Right cardiac atrium (tissue), 5 donors: ENCODE measurements around the gene ZFTA. TPM values are rescaled to one million over a fixed set of nuclear protein-coding genes. Genes with fewer than 3 reads are reported as not detected.
"Not testable (repeated sequence)": the region's sequence is repeated elsewhere in the genome, so short reads cannot be mapped to it uniquely, and the experiment has no call there.

ENCODE experiments used
- ATAC-seq, 2 donors: fragments of 200-7000 bp; cut with Tn5 transposase; one replicate each; pipeline versions ENCODE4 v1.8.0 to v1.9.1; 2020; ENCODE audit warnings: moderate library complexity in 2 of 2, mild to moderate bottlenecking in 1 of 2
- DNase-seq, 3 donors: peaks; one replicate each; pipeline ENCODE4 v3.0.0-alpha.2; 2020
- H3K27ac ChIP-seq: one replicate; pipeline ENCODE4 v1.5.1; 2013; ENCODE audit warnings: mild to moderate bottlenecking, low read length, control low read depth, moderate library complexity
- H3K27me3 ChIP-seq: one replicate; pipeline ENCODE4 v1.6.1; 2013; ENCODE audit not compliant: control insufficient read depth, insufficient read depth
- H3K4me1 ChIP-seq: one replicate; pipeline ENCODE4 v1.6.1; 2013; ENCODE audit warnings: low read length; ENCODE audit not compliant: control insufficient read depth, insufficient read depth
- H3K4me3 ChIP-seq: one replicate; pipeline ENCODE4 v1.5.1; 2013; ENCODE audit warnings: low read length, control low read depth
- H3K9me3 ChIP-seq: one replicate; pipeline ENCODE4 v1.6.1; 2013; ENCODE audit warnings: low read length; ENCODE audit not compliant: control insufficient read depth
- WGBS: extraction: QIAGEN DNeasy Blood & Tissue Kit; methylation state at CpG from one replicate; pipeline ENCODE4 v1.1.7; 2013; 5-methylcytosine and 5-hydroxymethylcytosine counted together
- intact Hi-C, 4 donors: fragments of 100-400 bp; cut with DNase I; formaldehyde crosslinking; loops; one replicate each; pipeline versions ENCODE4 v1.11.0 to v1.14.0; 2022 to 2023
- long read RNA-seq, 4 donors: library from polyadenylated mRNA; unstranded; transcript quantifications; one replicate each; pipeline ENCODE4 v2.0.0, GENCODE V29; 2020 to 2021
- polyA plus RNA-seq: library from polyadenylated mRNA; stranded (reverse); fragments of 200-250 nt; gene quantifications from one replicate; pipeline ENCODE4 v1.2.3, GENCODE V29; 2013
- total RNA-seq, 4 donors: library from RNA; stranded (reverse); fragmentation: NEBNext Ultra II Directional; extraction: Animal tissue kit (Norgen Biotek cat#: 25700); gene quantifications; one replicate each; pipeline ENCODE4 v1.2.1, GENCODE V29; 2021
- donor health status: healthy with polysubstance abuse.
- donor health status: DM: no; HTN: yes; CAD: no.
- donor health status: DM: no; HTN: no; CAD: no.
- donor health status: DM: no; HTN: yes; CAD: no; lungs with severe emphysema.
- donor health status: DM: yes; HTN: yes; CAD: no.

The ZFTA gene
- total RNA-seq (10 to 100 TPM; 13.9 to 17.7 (median 15.4) TPM), polyA plus RNA-seq (7.9 TPM)
- long read RNA-seq, donor 1, partial matches to known transcripts: 0 of 31 reads
- long read RNA-seq, donor 1, other reads (novel, unspliced or antisense): 28 of 31 reads
- long read RNA-seq, donor 2, full-length matches to known transcripts: 4 of 14 reads
- long read RNA-seq, donor 2, partial matches to known transcripts: 3 of 14 reads
- long read RNA-seq, donor 2, other reads (novel, unspliced or antisense): 7 of 14 reads
- long read RNA-seq, donor 3, partial matches to known transcripts: 0 of 16 reads
- long read RNA-seq, donor 3, other reads (novel, unspliced or antisense): 16 of 16 reads
- long read RNA-seq, donor 4, partial matches to known transcripts: 1 of 18 reads
- long read RNA-seq, donor 4, other reads (novel, unspliced or antisense): 17 of 18 reads

GRCh38 chr11:63768237-63769041 is at the start of gene ZFTA:
Gene ZFTA (minus strand): TSS chr11:63768775. CDS start chr11:63768622, 153 bp downstream.
- ATAC-seq: peak; percentile 17 to 32
- under 1% methylated on average over 113 of the region's 113 CpGs for WGBS
- Histone ChIP-seq H3K4me1 (peaks cover 4% of the 10 kb centered on the region), H3K4me3 (peak within 1 kb of the TSS; percentile 99), H3K27ac (peak within 1 kb of the TSS; percentile 79), H3K9me3 (no peaks in the 10 kb centered on the region), H3K27me3 (no peaks in the 10 kb centered on the region)
- intact Hi-C loops: loop anchor here in 2 of 4 donors (5.0 to 10.0 kb wide), 3 partner anchors 44 to 179 kb away; partner anchors contain the start of gene SPINDOC (in 1 of the 2)
- DNase-seq: peak; percentile 75 to 88 (median 86)

DNA sequence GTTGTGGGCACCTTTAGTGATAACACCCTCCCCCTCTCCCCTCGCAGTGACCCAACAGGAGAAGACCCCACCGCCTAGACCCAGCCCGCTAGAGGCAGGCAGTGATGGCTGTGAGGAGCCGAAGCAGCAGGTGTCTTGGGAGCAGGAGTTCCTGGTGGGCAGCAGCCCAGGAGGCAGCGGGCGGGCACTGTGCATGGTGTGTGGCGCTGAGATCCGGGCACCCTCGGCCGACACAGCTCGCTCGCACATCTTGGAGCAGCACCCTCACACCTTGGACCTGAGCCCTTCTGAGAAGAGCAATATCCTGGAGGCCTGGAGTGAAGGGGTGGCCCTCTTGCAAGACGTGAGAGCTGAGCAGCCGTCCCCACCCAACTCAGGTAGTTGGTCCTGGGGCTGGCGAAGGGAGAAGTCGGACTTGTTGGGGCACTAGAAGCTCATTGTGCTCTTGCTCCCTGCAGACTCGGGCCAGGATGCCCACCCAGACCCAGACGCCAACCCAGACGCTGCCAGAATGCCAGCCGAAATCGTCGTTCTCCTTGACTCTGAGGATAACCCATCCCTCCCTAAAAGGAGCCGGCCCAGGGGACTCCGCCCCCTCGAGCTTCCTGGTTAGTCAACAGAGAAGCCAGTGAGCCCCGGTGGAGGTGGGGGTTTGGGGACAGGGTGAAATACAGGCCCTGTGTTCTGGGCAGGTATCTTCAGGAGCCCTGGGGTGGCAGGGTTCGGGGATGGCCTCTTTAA is 49.4 kb upstream of the ZFTA start:
- 88% methylated on average over 27 of the region's 27 CpGs for WGBS
- no peaks in the 10 kb centered on the region for H3K27me3 ChIP-seq
- DNase-seq: no peak
- intact Hi-C loops: no loop called here
- H3K4me1 ChIP-seq: no peaks in the 10 kb centered on the region
- H3K27ac ChIP-seq: no peak overlapping the region
- no peaks in the 10 kb centered on the region for H3K9me3 ChIP-seq
- no peak for ATAC-seq
- H3K4me3 ChIP-seq: no peak overlapping the region

GRCh38 chr11:63816732-63817131 is 48.2 kb upstream of the ZFTA start:
- WGBS: 95% methylated on average over 3 of the region's 3 CpGs

DNA sequence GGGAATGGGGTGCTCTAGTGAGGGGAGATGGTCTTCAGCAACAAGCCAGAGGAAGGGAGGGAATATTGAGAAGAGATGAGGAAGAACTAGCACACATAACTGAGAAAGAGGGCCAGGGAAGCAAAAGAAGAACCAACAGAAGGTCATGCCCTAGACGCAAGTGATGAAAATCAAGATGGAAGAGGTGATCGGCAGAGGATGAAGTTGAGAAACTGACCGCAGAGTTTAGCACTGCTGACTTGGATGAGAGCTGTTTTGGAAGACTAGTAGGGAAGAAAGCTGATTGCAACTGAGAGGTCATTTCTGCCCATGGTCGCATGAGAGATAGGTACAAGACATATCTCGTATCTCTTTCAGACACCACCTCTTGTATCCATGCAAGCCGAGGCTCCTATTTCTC is 47.6 kb upstream of the ZFTA start:
- Histone ChIP-seq H3K4me3 (no peak overlapping the region), H3K4me1 (no peaks in the 10 kb centered on the region), H3K27ac (no peak overlapping the region), H3K9me3 (no peaks in the 10 kb centered on the region), H3K27me3 (no peaks in the 10 kb centered on the region)
- DNase-seq (no peak), ATAC-seq (no peak)
- intact Hi-C loops: no loop called here
- 93% methylated on average over 6 of the region's 6 CpGs for WGBS

More at GRCh38 chr11:63816732-63817131, 48.2 kb upstream of the ZFTA start:
- Histone ChIP-seq H3K27me3 (no peaks in the 10 kb centered on the region), H3K4me1 (no peaks in the 10 kb centered on the region), H3K27ac (no peak overlapping the region), H3K9me3 (no peaks in the 10 kb centered on the region), H3K4me3 (no peak overlapping the region)
- ATAC-seq: no peak
- no peak for DNase-seq
- intact Hi-C loops: no loop called here

DNA sequence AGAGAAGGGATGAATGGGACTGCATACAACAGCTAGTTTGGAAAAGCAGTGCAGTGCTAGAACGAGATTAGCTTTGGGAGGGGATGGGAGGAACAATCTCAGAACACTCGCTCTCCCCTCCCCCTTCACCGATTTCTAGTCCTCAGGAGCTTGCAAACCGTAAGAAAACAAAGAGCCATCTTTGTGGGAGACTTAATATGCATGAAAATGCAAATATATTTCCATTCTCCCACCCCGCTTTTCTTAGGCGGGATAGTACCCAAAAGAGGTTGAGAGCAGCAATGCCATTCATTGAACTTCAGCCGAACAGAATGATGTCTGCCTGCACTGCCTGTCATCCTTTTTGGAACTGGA is 45.8 kb upstream of the ZFTA start:
- DNase-seq (no peak), ATAC-seq (no peak)
- intact Hi-C loops: loop anchor here in 1 of 4 donors (5.0 kb wide), 1 partner anchor 47 kb away; the partner anchor contains the start of gene ZFTA
- 12% methylated on average over 7 of the region's 7 CpGs for WGBS
- H3K27me3 ChIP-seq: no peaks in the 10 kb centered on the region
- no peak overlapping the region for H3K27ac ChIP-seq
- H3K9me3 ChIP-seq: no peaks in the 10 kb centered on the region
- H3K4me3 ChIP-seq: peak overlapping the region; percentile 89
- H3K4me1 ChIP-seq: no peaks in the 10 kb centered on the region

DNA sequence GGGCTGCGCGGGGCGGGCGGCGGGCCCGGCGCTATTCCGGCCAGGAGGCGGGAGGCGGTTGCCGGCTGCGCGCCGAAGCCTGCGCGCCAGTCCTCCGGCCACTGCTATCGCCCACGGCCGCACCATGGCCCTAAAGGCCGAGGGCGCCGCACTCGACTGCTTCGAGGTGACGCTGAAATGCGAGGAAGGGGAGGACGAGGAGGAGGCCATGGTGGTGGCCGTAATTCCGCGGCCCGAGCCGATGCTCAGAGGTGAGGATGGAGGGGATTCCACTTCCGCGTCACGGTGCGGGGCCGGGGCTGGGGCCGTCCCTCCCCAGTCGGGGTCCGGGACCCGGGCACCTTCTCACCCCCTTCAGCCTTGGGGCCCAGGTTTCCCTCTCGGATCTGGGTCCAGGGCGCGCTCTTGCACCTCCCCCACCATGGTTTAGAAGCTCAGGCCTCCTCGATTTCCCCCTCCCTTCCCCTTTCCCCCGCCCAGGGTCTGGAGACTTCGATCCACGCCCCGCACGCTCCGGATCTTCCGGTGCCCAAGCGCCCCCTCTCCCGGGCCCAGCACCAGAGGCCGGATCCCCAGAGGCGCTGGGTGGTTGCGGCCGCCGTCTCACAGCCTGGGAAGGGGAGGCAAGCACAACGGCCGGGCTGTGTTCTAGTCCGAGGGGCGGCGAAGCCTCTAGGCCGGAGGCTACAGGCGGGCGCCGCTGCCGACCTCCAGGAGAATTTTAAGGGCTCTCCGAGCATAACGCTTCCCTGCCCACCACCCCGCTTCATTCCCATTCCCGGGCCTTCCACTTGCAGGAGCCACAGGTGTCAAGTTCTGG is 45.2 kb upstream of the ZFTA start:
- Histone ChIP-seq H3K27me3 (no peaks in the 10 kb centered on the region), H3K4me3 (peak overlapping the region; percentile 89), H3K27ac (peak overlapping the region; percentile 51), H3K9me3 (no peaks in the 10 kb centered on the region), H3K4me1 (no peaks in the 10 kb centered on the region)
- DNase-seq (peak; percentile 71 to 84 (median 82)), ATAC-seq (peak; percentile 66 to 73)
- under 1% methylated on average over 74 of the region's 74 CpGs for WGBS
- intact Hi-C loops: loop anchor here in 1 of 4 donors (5.0 kb wide), 1 partner anchor 46 kb away; the partner anchor contains the start of gene ZFTA

DNA sequence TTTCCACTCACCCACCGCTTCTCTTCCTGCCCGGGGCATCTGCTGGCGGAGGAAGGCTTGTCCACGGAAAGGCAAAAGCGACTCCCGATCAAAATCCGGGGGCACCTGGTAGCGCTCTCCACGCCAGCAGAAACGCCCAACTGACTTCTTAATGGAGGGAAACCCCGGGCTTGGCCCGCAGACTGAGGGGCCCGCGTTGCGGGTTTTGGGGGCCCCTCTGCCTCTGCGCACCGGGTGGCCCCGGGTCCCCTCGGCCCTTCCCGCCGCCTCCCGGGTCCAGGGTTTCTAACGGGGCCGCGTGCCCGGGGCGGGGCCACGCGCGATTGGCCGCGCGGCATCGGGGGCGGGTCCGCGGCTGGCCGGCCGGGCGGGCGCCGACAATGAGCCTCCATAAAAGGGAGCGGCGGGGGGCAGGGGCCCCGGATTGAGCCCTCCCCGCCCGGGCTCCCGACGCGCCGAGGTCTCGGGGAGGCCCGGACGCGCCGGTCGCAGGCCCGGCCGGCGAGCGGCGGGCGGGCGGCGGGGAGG is 44.5 kb upstream of the ZFTA start, which contains the start of gene SPINDOC:
Gene SPINDOC (plus strand): TSS at position 422 of the 528 bp plus-strand sequence. CDS start 231 bp downstream, outside the sequence.
- H3K27ac ChIP-seq: peak within 1 kb of the TSS; percentile 51
- WGBS: under 1% methylated on average over 63 of the region's 65 CpGs
- DNase-seq (peak; percentile 83 to 94 (median 93)), ATAC-seq (peak; percentile 94 to 95)
- H3K9me3 ChIP-seq: no peaks in the 10 kb centered on the region
- no peaks in the 10 kb centered on the region for H3K27me3 ChIP-seq
- no peaks in the 10 kb centered on the region for H3K4me1 ChIP-seq
- intact Hi-C loops: loop anchor here in 1 of 4 donors (5.0 kb wide), 1 partner anchor 46 kb away; the partner anchor contains the start of gene ZFTA
- H3K4me3 ChIP-seq: peak within 1 kb of the TSS; percentile 89

GRCh38 chr11:63811522-63811921 is 42.9 kb upstream of the ZFTA start:
- Histone ChIP-seq H3K27ac (no peak overlapping the region), H3K9me3 (no peaks in the 10 kb centered on the region), H3K4me3 (no peak overlapping the region), H3K27me3 (no peaks in the 10 kb centered on the region), H3K4me1 (no peaks in the 10 kb centered on the region)
- intact Hi-C loops: loop anchor here in 1 of 4 donors (5.0 kb wide), 1 partner anchor 44 kb away; the partner anchor contains the start of gene ZFTA
- 82% methylated on average over 3 of the region's 3 CpGs for WGBS
- no peak for ATAC-seq
- DNase-seq: no peak

GRCh38 chr11:63810383-63810782 is 41.8 kb upstream of the ZFTA start:
- not testable (repeated sequence) for H3K27me3 ChIP-seq, H3K27ac ChIP-seq, H3K4me3 ChIP-seq, H3K9me3 ChIP-seq, DNase-seq, H3K4me1 ChIP-seq, ATAC-seq
- 96% methylated on average over 11 of the region's 11 CpGs for WGBS
- intact Hi-C loops: loop anchor here in 1 of 4 donors (5.0 kb wide), 1 partner anchor 43 kb away; the partner anchor contains the start of gene ZFTA
